HG03439 (cell line): ENCODE results near the gene TMEM165.
"Not testable (repeated sequence)": the region's sequence is repeated elsewhere in the genome, so short reads cannot be mapped to it uniquely, and the experiment has no call there.

Experiments
- ATAC-seq: cut with Tn5 transposase; IDR thresholded peaks from one replicate; pipeline ENCODE4 v1.9.1; 2021; ENCODE audit warnings: mild to moderate bottlenecking, moderate library complexity; ENCODE audit not compliant: unreplicated experiment

TMEM165 gene, protein sequence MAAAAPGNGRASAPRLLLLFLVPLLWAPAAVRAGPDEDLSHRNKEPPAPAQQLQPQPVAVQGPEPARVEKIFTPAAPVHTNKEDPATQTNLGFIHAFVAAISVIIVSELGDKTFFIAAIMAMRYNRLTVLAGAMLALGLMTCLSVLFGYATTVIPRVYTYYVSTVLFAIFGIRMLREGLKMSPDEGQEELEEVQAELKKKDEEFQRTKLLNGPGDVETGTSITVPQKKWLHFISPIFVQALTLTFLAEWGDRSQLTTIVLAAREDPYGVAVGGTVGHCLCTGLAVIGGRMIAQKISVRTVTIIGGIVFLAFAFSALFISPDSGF

DNA sequence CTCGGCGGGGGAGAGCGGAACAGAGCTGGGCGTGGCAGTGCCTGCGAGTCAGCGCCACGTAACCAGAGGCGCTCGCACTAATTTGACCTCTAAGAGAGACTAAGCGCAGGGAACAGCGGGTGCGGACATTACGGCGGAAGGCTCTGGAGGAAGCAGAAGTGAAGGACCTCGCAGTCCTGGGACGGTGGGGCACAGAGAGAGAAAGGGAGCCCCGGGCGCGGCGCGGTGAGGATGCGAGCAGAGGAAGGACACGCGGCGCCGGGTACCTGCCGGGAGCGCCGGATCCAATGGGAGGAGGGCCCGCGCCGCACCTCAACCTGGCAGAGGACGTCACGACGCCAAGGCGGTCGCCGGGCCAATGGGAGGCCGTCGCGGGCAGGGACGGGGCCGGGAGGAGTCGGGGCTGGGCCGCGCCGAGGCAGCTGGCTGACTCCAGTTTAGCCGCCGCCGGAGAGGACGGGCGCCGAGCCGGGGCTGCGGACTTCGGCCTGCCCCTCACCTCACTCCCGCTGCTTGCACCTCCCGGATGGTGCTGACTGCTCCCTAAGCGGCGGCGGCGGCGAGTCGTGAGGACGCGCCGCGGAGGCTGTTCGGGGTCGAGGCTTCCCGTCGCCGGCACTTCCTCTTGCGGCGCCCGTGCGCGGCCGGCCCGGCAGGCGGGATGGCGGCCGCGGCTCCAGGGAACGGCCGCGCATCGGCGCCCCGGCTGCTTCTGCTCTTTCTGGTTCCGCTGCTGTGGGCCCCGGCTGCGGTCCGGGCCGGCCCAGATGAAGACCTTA lies at the start of gene TMEM165:
Gene TMEM165 (plus strand): TSS at position 429 of the 779 bp plus-strand sequence. CDS start 233 bp downstream, at position 662.
- peak; percentile 94 for ATAC-seq

DNA sequence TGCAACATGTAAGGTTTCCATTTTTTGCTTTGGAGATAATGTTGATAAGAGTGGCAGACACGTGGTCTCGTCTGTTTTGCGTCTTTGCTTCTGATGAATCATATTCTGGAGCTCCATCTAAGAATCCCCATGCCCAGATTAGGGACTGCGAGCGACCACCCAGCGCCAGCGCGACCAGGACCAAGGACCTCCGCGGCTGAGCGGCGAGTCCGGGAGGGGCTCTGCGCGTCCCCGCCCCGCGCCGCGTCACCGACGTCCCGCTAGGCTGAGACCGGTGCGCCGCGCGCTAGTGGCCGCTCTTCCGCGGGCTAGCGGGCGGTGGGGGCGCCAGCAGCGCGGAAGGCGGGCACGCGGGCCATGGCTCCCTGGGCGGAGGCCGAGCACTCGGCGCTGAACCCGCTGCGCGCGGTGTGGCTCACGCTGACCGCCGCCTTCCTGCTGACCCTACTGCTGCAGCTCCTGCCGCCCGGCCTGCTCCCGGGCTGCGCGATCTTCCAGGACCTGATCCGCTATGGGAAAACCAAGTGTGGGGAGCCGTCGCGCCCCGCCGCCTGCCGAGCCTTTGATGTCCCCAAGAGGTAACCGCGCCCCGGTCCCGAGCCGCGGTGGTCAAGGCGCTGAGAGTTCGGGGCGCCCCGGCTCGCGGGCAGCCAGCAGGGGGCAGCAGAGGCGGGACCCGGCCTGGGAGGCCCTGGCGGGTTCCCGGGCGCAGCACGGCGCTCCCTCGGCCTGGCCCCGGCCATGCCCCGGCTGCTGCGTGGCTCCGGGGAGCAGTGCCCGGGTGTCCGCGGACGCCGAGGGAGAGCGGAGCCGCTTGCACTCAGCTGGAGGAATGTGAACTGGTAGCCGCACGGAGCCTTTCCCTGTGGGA lies 49.5 kb upstream of the TMEM165 start, which contains the start of gene SRD5A3:
Gene SRD5A3 (plus strand): TSS at position 263 of the 871 bp plus-strand sequence. CDS start 95 bp downstream, at position 358.
- ATAC-seq: peak; percentile 96

DNA sequence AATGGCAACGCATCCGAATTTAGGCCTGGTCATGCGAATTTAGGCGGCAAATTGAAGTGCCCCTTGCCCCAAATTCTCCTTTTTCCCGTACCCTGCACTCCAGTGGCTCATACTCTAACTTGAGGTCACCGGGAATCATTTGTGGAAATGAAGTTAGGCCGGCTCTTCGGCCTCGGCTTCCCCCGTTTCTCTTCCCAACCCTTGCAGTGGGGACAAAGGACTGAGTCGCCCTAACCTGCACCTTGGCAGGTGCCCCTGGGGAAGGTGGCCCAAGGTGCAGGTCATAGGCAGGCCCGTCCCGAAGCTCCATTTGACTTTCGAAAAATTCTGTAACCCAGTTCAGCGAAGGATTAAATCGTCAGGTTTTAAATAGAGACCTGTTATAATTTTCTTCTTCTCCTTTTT lies 48.9 kb upstream of the TMEM165 start:
- ATAC-seq: peak; percentile 5

DNA sequence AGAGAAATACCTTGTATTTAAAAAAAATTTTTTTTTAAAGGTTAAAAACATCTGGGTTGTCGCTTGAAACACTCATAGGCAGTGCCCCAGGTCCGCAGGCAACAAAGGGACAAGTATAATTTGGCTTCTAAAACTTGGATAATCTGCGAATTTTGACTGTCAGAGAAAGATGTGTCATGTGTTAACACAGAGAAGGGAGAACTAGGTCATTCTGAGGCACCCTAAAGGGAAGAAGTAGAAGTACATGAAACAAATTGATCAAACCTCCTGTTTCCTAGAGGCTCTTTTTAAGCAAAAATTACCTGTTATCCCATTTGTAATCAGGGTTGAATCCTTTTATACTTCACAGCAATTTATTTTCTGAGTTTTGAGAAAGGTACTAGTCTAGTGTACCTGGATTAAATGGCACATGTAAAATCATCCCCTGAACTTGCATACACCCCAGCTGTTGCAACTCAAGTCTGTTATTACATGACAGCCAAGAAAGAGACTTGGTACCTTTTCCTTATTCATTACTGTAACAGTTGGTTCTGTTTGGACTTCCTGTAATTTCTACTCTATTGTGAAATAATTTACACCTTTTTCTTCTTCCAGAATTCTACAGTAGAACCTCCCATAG lies 48.0 kb upstream of the TMEM165 start:
- no peak for ATAC-seq

DNA sequence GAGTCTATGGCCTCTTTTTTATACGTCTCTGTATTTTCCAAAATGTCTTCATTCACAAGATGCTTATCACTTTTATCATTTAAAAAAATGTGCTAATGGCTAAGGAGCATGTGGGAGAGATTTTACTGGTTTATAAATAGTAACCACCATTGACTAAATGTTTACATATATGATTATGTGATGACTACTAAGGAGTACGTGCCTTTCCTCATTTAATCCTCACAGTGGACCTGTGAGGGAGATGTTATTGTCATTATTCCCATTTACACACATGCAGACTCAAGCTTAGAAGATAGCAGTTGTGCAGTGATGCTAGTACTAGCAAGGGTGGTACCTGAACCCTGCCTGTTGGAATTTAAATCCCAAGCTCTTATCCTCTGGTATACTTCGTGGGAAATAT lies 47.3 kb upstream of the TMEM165 start:
- no peak for ATAC-seq

DNA sequence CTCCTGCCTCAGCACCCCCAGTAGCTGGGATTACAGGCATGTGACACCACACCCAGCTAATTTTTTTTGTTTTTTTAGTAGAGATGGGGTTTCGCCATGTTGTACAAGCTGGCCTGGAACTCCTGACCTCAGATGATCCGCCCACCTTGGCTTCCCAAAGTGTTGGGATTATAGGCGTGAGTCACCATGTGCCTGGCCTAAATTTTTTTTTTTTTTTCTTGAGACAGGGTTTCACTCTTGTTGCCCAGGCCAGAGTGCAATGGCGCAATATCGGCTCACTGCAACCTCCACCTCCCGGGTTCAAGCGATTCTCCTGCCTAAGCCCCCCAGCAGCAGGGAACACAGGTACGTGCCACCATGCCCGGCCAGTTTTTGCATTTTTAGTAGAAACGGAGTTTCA lies 44.9 kb upstream of the TMEM165 start:
- not testable (repeated sequence) for ATAC-seq

DNA sequence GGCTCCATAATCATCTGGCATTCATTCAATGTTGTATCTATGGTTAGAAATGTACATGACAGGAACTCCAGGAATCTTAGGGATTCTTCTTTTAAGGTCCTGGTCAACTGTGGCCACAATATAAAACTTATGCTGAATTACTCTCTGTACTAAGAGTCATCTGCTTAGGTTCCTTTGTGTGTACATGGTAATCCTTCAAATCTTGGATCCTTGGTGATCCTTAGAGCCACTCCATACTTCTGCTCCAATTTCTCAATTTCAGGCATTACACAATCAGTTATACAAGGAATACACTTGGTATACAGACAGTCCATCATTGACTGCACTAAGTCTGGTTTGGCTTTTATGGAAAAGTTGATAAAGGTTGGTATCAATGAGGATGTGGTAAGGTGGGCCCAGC lies 43.9 kb upstream of the TMEM165 start:
- ATAC-seq: no peak

DNA sequence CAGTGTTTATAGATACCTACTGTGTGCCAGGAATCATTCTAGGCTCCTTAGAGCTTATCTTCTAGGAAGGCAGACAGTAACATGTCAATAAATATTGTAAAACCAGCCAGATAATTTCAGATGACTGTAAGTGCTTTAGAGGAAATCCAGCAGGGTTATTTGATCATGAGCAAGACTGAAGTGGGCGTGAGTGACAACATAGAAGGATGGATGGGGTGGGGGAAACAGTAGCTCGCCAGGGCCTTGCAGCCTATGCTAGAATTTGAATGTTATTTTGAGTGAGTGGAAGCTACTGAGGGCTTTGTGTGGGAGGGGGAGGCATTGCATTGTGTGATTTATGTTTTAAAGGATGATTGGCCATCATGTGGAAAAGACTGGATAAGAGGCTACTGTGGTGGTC lies 43.0 kb upstream of the TMEM165 start:
- ATAC-seq: no peak

DNA sequence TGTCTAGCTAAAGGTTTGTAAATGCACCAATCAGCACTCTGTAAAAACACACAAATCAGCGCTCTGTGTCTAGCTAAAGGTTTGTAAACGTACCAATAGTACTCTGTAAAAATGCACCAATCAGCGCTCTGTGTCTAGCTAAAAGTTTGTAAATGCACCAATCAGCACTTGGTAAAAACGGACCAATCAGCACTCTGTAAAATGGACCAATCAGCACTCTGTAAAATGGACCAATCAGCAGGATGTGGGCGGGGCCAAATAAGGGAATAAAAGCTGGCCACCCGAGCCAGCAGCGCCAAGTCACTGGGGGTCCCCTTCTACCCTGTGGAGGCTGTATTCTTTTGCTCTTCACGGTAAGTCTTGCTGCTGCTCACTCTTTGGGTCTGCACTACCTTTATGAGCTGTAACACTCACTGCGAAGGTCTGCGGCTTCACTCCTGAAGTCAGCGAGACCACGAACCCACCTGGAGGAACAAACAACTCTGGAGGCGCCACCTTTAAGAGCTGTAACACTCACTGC lies 42.5 kb upstream of the TMEM165 start:
- not testable (repeated sequence) for ATAC-seq

DNA sequence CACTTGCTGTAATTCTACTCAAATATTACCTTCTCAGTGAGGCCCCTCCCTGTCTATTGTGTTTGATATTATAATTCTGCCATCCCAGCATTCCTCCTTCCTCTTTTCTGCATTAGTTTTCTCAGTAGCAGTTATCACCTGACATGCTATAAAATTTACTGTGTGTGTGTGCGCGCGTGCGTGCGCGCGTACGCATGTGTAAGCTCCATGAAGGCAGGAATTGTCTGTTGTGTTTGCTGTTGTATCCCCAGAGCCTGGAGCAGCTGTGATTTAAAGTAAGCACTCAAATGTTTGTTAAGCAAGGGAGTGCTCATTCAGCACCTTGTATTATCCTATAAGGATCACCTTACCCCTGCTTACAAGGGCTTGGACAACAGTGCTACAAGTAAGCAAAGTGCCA lies 41.1 kb upstream of the TMEM165 start:
- no peak for ATAC-seq

DNA sequence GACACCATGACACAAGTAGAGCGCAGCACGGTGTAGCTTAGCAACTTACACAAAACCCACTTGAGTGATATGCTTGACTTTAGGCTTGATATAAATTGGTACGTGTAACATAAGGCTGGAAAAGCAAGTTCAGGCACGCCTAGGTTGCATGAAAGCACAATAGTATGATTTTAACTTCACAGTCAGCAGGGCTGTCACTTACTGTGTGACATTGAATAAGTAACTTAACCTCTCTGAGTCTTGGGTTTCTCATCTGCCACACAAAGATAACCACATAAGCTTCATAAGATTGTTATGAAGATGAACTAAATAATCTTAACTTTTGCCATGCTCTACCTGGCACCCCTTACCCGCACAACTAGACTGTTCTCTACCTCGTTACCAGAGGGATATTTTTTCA lies 40.2 kb upstream of the TMEM165 start:
- no peak for ATAC-seq

DNA sequence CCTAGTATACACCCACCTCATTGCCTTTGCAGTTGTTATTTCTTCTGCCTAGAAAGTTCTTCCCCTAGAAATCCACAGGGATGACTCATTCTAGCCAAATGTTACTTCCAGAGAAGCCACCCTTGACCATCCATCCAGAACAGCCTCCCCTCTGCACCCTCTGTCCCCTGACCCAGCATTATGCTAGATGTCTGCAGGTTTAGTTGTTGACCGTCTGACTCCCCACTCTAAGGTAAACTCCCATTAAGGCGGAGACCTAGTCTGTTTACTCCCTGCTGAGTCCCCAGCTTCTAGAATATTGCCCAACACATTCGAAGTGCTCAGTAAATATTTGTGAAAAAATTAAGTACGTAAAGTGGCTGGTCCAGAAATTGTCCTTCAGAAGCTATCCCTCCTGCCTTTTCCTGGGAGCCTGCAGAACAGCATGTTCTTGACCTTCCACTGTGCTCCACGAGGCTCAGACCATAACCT lies 38.7 kb upstream of the TMEM165 start:
- no peak for ATAC-seq

DNA sequence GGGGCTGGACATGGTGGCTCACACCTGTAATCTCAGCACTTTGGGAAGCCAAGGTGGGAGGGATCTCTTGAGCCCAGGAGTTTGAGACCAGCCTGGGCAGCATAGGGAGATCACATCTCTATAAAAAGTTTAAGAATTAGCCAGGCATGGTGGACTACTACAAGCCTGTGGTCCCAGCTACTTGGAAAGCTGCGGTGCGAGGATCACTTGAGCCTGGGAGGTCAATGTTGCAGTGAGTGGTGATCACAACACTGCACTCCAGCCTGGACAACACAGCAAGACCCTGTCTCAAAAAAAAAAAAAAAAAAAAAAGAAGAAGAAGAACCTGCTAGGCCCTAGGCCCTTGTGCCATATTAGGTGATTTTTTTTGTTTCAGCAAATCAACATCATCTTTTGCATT lies 37.5 kb upstream of the TMEM165 start:
- ATAC-seq: no peak

DNA sequence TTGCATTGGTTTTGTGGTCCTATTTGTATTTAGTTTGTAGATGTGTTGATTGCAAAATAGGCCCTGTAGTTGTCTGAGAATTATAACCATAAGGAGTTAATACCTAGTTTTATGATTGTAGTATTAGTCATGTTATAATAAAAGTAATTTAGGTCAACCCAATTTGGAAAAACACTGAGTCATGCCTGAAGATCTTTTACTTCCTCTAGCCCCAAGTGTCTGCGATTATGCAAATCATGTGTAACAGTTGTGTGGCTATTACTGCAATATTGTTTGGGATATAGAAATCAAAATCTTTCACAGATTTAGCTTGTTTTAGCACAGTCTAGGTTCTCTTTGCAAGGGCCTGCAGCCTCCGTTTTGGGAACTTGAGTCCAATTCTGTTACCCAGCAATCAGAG lies 37.1 kb upstream of the TMEM165 start:
- ATAC-seq: no peak

DNA sequence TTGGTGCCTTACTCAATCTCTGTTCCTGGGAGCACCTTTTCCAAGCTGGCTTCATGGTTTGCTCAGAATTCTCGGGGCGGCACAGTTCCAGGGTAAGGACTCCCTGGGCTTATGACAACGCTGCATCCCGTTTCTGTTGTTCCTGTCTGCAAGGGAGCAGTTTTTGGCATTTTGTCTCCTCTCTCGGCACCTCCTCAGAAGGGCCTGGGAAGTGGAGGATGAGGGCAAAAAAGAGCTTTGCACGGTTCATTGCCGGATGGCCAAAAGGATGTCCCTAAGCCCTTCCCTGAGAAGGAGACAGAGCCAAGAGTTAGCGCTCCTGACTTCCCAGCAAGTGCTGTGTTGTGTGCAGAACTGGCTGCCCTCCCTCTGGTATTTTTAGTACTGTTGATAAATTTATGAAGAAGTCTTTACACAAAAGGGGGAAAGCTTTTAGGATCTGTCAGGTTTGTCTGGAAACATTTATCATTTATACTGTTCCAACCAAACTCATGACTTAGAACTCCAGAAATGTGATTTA lies 36.3 kb upstream of the TMEM165 start:
- ATAC-seq: no peak

DNA sequence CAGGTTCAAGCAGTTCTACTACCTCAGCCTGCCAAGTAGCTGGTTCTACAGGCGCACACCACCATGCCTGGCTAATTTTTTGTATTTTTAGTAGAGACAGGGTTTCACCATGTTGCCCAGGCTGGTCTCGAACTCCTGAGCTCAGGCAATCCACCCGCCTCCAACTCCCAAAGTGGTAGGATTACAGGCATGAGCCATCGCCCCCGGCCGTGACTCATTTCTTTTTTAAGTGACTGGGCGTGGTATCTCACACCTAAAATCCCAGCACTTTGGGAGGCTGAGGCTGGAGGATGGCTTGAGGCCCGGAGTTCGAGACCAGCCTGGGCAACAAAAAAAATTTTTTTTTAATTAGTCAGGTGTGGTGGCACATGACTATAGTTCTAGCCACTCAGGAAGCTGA lies 32.8 kb upstream of the TMEM165 start:
- ATAC-seq: not testable (repeated sequence)

DNA sequence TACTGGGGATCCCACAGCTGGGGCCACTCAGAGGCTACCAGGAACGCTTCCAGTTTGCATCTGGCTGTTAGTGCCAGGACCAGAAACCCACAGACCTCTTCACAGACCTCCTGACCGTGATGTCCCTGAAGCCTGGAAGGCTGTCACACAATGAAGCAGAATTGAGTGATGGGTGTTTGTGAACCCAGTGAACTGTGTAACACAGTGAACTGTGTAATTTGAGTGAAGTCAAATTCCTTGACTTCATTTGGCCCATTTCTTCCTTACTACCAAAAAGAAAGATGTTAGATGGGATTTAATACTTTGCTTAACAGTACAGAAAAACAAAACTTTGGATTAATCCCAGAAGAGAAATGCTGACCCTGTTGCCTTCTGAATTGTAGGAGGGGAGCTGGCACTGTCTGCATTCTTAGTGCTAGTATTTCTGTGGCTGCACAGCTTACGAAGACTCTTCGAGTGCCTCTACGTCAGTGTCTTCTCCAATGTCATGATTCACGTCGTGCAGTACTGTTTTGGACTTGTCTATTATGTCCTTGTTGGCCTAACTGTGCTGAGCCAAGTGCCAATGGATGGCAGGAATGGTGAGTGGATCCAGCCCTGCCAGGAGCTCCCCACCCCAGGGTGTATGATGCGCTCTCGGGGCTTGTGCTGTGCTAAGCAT lies 31.9 kb upstream of the TMEM165 start:
- ATAC-seq: no peak

DNA sequence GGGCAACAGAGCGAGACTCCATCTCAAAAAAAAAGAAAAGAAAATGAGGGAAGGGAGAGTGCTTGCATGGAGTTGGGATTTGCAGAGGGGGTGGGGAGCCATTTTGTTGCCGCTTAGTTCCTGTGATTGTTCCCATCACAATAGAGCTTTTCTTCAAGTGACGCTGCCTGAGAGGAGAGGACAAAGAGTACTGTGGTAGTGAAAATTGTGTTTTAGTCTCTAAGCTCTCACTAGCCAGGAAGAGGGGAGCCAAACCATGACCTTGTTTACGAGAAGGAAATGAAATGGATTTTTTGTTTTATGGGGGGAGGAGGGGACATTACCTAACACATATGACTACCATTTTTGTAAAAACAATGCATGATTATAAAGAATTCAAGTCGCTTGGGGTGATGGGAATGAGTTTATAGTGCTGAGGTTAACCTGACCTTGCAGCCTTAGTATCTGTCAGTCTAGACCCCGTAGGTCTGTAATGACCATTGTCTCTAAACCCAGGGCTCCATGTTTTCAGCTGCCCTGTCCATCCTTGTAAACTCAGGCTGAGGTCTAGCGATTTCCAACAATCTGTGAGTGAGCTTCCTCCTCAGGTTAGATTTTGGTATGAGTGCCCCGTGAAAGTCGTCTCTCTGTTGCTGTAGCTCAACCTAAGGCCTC lies 30.9 kb upstream of the TMEM165 start:
- ATAC-seq: no peak

DNA sequence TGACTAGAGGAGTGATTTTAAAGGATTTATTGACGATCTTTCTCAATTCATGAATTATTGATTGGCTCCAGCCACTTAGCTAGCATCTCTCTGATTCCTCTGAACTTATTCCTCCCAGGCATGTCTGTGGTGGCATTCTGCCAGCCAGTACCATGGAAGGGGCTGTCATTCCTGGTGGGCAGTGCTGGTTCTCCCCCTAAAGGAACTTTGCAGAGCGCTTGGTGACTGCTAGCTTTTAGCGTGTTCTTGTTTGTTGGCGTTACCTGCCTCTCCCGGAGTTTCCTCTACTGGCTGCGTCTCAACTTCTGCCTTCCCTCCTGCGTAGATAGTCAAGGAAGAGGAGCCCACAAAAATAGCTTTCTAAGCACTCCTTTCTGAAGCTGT lies 30.4 kb upstream of the TMEM165 start:
- ATAC-seq: no peak
